GM20431 (cell line): ENCODE data around the gene EIF4G3.
"Not testable (repeated sequence)": the region's sequence is repeated elsewhere in the genome, so short reads cannot be mapped to it uniquely, and the experiment has no call there.

ENCODE experiments used
- in situ Hi-C: fragments of 300-500 bp; cut with MseI, MboI; formaldehyde crosslinking; loops from one replicate; pipeline ENCODE4 v1.15.0; 2020; ENCODE audit warnings: low sequenced_read_pairs; ENCODE audit not compliant: unreplicated experiment

EIF4G3 gene

DNA sequence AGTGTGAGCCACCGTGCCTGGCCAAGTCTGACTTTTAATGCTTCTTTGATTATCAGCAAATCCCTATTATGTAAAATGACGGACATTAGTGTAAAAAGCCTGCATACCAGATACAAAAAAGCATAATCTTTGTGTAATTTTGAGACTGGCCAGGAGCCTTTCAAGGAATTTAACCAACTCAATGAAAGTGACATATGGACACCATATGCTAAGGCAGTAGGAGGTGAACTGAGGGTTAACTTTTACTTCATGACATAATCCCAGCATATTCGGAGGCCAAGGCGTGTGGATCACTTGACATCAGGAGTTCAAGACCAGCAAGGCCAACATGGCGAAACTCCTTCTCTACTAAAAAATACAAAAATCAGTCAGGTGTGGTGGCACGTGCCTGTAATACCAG lies 94.6 kb downstream of the EIF4G3 start:
- in situ Hi-C loops = no loop called here

DNA sequence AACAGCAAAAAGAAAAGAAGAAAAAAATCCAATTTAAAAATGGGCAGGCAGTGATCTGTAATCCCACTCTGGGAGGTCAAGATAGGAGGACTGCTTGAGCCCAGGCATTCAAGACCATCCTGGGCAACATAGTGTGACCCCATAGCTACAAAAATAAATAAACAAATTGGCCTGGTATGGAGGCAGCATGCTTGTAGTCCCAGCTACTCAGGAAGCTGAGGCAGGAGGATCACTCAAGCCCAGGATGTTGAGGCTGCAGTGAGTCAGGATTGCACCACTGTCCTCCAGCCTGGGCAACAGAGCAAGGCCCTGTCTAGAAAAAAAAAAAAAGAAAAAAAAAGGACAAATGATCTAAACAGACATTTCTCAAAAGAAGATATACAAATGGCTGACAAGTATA lies 99.6 kb downstream of the EIF4G3 start:
- in situ Hi-C loops = no loop called here

DNA sequence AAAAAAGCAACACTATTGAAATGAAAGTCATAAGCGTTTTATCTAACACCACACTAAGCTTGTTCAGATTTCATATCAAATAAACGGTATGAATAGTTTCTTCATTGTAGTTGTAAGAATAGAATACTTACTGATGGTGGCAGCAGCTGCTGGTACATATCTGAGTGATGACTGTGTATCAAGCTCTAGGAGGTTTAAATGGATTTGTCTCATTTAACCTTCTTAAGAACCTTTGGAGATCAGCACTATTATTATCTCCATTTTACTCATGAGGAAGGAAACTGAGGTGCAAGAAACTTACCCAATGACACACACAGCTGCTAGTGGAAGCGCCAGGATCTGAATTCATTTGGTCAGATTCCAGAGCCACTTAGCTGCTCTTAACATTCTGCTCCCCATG lies 104.0 kb downstream of the EIF4G3 start:
- in situ Hi-C loops = no loop called here

DNA sequence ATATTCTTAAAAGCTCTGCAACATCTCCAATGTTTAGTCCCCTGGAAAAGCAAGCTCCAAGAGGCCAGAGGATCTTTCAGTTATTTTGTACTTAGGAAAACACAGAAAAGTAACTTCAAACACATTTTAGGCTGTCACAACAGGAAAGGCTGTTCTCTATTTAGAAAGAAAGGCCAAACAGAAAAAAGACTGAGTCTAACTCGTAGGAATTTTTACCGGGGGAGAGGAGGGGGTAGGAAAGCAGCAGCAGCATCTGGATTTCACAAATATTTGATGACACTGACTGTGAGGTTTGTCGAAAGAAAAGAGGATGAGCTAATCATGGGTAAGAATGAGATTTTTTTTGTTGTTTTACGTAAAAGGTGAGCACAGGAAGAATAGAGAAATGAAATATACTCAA lies 107.1 kb downstream of the EIF4G3 start:
- in situ Hi-C loops = no loop called here

DNA sequence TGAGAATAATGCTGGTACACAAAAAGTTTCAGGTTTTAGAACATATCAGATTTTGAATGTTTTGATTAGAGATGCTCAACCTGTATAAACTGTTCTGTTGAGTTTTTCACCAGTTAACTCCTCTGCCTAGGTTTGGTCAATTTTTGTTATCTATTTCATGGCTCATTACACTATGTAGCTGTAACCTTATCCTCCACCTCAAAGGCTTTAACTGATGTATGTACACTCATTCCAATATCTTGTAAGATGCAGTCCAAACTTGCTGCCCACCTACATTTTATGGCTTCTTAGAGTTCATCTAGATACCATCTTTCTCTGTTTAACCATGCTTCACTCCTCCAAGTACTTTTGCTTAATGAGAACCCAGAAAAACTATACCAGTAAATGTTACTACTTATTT lies 107.8 kb downstream of the EIF4G3 start:
- in situ Hi-C loops = no loop called here

DNA sequence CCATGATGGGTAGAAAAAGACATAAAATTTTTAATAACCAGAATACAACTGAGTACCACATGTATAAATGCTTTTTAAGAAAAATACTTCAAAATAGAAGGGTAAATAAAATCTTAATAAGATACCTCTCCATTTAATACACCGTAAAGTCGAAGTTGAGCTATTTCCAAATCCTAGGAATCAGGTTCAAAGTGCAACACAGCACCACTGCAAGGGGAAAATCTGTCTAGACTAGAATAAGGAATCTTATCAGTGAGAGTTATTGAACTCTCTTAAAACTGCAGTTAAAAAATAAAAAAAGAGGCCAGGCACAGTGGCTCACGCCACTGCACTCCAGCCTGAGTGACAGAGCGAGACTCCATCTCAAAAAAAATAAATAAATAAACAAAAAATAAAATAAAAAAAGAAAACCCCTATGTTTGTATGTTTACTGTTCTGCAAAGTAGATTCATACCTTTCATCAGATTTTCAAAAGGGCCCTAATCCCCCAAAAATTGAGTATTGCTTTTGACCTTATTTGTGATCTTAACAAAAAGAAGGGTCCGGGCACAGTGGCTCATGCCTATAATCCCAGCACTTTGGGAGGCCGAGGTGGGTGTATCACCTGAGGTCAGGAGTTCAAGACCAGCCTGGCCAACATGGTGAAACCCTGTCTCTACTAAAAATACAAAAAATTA lies 109.0 kb downstream of the EIF4G3 start:
- in situ Hi-C loops = no loop called here

DNA sequence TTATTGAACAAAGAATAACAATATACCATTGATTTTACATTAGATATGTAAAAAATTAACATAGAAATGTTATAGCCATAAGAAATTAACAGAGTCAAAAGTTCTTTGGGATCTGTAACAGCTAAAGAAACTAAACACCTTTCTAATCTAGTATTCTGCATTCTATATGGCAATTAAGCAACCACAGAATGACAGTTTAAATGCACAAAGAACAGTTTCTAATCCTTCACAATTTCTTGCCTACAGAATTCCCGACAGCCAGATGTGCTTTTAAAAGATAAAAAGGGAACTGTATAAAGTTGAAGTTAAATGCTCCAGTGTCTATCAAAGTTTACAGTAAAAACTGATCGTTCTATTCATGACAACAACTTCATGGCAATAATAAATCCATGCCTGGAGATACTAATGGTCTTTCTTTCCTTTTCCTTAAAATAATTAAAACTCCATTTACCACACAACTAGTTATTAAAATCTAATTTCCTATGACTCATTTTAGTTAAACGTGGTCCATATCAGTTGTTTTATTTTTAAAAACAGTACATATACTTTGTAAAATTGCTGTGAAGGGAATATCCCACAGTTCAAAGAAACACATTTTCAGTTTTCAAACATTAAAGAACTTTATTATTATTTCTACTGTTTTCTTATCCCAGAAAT lies 110.2 kb downstream of the EIF4G3 start:
- in situ Hi-C loops = no loop called here

DNA sequence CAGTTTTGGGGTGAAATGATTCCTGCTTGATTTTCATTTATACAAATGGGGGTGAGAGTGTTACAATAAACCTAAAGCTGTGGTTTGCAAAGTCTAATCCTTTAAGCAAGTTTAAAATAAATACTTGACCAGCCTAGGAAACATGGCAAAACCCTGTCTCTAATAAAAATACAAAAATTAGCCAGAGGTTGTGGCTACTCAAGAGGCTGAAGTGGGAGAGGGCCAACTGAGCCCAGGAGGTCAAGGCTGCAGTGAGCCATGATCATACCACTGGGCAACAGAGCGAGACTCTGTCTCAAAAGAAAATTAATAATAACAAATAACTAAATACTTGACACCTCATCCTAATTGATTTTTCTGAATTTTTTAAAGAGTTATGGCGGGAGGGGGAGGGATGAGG lies 110.8 kb downstream of the EIF4G3 start:
- in situ Hi-C loops = no loop called here

DNA sequence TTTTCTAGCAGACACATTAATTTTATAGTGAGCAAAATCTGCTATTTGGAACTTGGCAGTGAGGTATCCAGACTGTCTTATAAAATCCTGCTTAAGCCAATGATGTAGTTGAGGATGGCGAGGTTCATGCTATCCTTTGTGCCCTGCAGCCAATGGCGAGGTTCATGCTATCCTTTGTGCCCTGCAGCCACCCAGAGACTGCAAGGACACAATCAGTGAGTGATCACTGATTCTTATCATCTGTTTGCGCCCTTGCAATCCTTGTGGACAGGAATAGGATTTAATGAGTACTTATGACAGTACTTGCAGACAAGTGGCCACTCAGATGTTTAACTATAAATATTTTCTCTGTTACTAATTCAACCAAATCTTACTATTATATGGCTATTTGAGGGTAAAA lies 112.6 kb downstream of the EIF4G3 start:
- in situ Hi-C loops = no loop called here

DNA sequence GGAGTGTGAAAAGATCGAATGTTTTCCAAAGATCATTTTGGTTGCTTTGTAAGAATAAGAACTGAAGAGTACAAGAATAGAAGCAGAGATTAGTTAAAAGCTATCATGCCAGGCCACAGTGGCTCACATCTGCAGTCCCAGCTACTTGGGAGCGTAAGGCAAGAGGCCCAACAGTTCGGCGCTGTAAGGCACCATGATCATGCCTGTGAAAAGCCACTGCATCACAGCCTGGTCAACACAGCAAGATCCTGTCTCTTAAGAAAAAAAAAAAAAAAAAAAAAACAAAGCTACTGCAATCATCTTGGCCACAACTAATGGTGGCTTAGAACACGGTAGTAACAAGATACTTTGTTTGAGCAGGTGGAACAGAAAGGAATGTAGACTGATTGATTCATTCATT lies 116.2 kb downstream of the EIF4G3 start:
- in situ Hi-C loops = no loop called here

DNA sequence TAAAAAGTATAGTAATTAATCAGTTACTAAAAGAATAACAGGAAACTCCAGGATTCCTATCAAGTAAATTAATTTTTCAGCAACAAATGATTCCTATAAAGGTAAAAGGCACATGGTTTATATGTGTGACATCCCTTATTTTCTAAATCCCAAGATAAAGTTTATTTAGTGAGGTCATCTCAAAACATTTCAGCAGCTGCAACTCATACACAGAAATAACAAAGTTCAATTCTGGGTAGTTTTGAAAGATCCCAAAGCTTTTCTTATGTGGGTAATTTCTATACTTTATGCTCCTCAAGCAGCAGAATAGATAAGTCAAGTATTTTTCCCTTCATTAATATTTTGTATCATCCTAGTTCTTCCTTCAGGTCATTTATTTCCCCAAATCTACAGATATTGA lies 117.7 kb downstream of the EIF4G3 start:
- in situ Hi-C loops = no loop called here

DNA sequence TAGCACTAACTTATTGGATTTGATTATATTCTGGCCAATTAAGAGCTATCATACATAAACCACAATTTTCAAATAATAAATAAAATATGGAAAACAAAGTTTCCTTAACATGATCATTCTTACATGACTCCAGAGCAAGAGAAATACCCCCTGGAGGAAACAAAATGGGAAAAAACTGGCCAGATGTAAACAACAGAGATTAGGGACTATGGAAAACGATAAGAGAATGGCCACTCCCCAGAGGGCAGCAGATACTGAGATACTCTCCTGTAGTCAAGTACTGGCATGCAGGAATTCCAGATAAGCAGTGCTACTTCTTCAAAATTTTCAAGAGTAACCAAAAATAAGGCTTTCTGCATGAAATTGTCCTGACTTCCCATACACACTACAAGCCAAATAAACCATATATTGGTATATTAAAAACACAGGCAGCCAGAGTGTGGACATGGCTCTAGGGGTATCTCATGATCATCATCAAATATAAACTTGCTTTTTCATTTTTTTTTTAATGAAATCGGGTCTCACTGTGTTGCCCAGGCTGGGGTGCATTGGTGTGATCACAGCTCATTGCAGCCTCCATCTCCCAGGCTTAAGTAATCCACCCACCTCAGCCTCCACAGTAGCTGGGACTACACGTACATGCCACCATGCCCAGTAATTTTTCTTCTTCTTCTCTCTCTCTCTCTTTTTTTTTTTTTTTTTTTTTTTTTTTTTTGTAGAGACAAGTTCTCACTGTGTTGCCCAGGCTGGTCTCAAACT lies 118.5 kb downstream of the EIF4G3 start:
- in situ Hi-C loops = no loop called here

DNA sequence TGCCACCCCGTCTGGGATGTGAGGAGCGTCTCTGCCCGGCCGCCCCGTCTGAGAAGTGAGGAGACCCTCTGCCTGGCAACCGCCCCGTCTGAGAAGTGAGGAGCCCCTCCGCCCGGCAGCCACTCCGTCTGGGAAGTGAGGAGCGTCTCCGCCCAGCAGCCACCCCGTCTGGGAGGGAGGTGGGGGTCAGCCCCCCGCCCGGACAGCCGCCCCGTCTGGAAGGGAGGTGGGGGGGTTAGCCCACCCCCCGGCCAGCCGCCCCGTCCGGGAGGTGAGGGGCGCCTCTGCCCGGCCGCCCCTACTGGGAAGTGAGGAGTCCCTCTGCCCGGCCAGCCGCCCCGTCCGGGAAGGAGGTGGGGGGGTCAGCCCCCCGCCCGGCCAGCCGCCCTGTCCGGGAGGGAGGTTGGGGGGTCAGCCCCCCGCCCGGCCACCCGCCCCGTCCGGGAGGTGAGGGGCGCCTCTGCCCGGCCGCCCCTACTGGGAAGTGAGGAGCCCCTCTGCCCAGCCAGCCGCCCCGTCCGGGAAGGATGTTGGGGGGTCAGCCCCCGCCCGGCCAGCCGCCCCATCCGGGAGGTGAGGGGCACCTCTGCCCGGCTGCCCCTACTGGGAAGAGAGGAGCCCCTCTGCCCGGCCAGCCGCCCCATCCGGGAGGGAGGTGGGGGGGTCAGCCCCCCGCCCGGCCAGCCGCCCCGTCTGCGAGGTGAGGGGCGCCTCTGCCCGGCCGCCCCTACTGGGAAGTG lies 123.3 kb downstream of the EIF4G3 start:
- in situ Hi-C loops = not testable (repeated sequence)

DNA sequence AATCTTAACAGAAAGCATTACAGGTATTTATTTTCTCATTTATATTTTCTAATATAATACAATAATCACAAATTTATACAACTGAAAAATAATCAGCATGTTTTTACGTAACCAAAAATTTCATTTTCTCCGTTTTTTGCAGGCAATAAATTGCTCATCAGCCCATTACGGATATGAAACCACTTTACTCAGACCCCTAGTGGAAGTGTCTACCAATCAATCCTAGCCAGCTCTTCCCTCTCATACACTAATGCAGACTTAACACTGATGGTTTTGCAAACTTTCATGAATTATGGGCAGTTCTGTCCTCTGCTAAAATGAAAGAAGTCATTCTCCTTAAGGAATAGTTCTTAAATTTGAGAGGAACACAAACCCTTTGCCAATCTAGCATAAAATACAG lies 124.7 kb downstream of the EIF4G3 start:
- in situ Hi-C loops = no loop called here

DNA sequence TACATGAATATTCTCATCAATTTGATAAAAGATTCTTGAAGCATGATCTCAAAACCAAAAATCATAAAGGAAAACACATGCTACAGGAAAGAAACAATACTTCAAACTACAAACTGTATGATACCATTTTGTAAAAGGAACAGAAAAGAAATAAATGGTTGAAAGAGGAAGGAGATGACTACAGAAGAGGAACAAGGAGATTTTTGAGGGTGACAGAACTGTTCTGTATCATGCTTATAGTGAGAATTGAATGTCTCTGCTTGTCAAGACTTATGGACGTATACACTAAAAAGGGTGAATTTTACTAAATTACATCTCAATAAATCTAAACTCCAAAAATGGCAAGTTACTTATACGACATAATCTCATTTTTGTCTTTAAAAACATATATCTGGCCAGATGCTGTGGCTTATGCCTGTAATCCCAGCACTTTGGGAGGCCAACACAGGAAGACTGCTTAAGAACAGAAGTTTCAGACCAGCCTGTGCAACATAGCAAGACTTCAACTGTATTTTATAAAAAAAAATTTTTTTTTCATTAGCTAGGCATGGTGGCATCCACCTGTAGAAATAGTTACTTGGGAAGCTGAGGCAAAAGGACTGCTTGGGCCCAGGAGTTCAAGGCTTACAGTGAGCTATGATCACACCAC lies 125.4 kb downstream of the EIF4G3 start:
- in situ Hi-C loops = no loop called here

DNA sequence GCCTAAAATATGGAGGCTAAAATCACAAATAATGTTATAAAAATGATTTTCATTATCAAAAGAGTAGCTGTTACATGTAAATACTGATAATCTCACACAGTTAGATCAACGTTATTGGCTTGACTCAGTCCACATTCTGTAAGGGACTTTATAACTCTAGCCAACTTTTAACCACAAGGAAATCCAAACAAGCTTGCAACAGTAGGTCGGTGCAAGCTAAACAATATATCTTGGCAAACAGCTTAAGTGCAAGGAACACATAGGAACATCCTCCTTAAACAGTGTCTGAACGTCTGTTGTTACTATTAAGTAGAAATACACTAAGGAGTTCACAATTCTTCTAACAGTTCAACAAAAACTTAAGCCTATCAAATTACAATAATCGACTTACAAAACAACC lies 126.7 kb downstream of the EIF4G3 start:
- in situ Hi-C loops = no loop called here

DNA sequence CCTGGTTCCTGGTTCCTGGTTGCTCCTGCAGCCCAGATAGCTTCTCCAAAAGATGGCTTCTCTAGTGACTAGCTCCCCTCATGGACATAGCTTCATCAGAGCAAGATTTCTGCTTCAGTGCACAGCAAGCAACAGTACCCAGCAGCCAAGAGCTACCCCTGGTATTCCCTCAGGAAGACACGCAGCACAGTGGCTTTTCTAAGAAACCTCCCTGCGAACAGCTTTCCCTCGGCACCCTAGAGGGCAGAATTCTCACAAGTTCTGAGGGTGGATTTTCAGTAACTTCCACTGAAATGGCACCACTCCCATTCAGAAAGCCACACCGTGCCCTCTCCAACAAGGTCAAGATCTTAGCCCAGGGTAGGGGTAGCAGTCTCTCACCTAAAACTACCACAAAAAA lies 128.2 kb downstream of the EIF4G3 start:
- in situ Hi-C loops = no loop called here

DNA sequence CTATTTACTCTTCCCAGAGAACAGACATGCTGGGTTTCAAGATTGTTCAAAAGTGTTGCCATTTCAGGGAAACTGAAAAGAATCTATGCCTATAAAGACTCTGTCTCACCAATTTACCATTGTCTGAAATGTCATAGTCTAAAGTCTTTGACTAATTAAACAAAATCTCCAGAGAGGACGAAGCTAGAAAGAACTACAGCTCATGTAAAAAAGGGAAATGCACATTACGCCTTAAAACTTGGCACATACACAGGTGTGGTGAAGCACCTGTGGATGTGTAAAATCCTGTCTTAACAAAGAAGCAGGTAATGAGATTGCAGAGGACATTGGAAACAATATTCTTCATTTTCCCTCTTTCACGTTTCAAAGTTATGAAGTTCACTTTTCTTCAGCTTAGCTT lies 130.6 kb downstream of the EIF4G3 start:
- in situ Hi-C loops = no loop called here

DNA sequence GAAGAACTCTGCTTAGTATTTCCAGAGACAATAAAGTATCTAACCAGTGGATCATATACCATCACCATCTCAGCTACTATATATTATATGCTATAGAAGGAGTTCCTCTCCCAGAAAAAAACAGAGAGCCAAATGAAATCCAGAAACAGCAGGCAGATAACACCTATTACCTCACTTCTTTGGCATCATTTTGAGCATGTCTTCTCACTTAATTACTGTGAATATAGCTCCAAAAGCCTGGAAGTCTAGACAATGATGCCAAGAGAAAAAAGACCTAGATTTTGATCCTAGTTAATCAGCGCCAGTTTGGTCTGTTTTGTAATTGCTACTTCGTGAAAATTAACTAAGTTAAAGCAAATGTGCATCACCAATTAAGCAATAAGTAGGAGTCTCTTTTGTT lies 131.3 kb downstream of the EIF4G3 start:
- in situ Hi-C loops = no loop called here

DNA sequence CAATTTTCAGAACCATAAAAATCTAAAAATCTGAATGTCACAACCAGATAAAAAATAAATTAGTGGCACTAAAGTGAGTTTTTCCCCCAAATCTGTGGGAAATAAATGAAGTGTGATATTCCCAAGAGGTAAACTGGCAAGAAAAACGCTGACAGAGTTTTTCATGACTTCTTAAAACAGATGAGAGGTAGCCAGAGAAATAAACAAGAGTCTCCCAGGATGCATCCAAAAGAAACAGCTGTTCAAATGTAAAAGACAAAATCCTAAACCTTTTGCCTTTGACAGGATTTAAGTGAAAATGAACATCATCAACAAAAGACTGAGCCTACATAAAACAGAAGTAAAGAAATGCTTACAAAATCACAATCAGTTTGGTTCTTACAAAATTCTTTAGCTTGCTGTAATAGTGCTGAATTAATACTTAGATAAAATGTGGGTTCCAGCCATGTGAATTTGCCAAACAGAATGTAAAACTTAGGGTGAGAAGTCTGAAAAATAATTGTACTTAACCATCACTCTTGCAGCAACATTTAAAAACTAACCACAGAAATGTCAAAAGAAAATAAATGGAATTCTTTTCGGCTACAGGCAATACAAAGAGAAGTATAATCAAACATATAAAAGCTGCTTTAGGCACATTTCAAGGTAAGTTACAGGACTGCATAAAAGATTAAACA lies 133.6 kb downstream of the EIF4G3 start:
- in situ Hi-C loops = no loop called here
